HepG2 (cell line): Measurements from ENCODE around the gene ALB. TPM values are rescaled to one million over a fixed set of nuclear protein-coding genes. Genes with fewer than 3 reads are reported as not detected.
A peak's percentile ranks its signal among the peaks of the same experiment; 100 is the strongest.

Source experiments
- ELF3 ChIP-seq: IDR thresholded peaks from 2 replicates; pipeline ENCODE4 v1.6.1; 2016; ENCODE audit warnings: missing genetic modification reagents, missing compliant biosample characterization
- EP300 ChIP-seq, 3 experiments: sonication (generic) in 1 of 3; formaldehyde crosslinking in 1 of 3; IDR thresholded peaks; 2 replicates each; pipeline versions ENCODE4 v1.5.1 to v1.6.1; 2011 to 2020; ENCODE audit warnings: low read depth in 2 of 3, low read length in 2 of 3, borderline replicate concordance in 1 of 3, improper control_type of control experiment in 1 of 3, mild to moderate bottlenecking in 1 of 3, missing genetic modification reagents in 1 of 3, moderate library complexity in 1 of 3
- MED1 ChIP-seq: sonication (generic); formaldehyde crosslinking; IDR thresholded peaks from 2 replicates; pipeline ENCODE4 v1.4.0; 2020; ENCODE audit warnings: missing genetic modification reagents
- PPARG ChIP-seq: conservative IDR thresholded peaks from 2 replicates; pipeline ENCODE4 v1.6.1; 2016; ENCODE audit warnings: missing biosample characterization, missing genetic modification reagents
- ZKSCAN5 ChIP-seq: sonication (generic); formaldehyde crosslinking; IDR thresholded peaks from 2 replicates; pipeline ENCODE4 v1.5.1; 2020; ENCODE audit warnings: mild to moderate bottlenecking, missing genetic modification reagents
- ZNF101 ChIP-seq: sonication (generic); formaldehyde crosslinking; IDR thresholded peaks from 2 replicates; pipeline ENCODE4 v1.4.0; 2020; ENCODE audit warnings: mild to moderate bottlenecking, low read depth, missing genetic modification reagents, borderline replicate concordance
- ZNF343 ChIP-seq: sonication (generic); formaldehyde crosslinking; IDR thresholded peaks from 2 replicates; pipeline ENCODE4 v1.4.0; 2020; ENCODE audit warnings: mild to moderate bottlenecking, missing genetic modification reagents
- ZNF670 ChIP-seq: sonication (generic); formaldehyde crosslinking; IDR thresholded peaks from 2 replicates; pipeline ENCODE4 v1.8.0; 2022; ENCODE audit warnings: mild to moderate bottlenecking, missing genetic modification reagents, borderline replicate concordance
- ZNF816 ChIP-seq: sonication (generic); formaldehyde crosslinking; IDR thresholded peaks from 2 replicates; pipeline ENCODE4 v1.8.0; 2022; ENCODE audit warnings: missing genetic modification reagents, mild to moderate bottlenecking, borderline replicate concordance
- ZNF839 ChIP-seq: sonication (generic); formaldehyde crosslinking; IDR thresholded peaks from 2 replicates; pipeline ENCODE4 v1.4.0; 2020; ENCODE audit warnings: missing genetic modification reagents, mild to moderate bottlenecking, borderline replicate concordance
- polyA plus RNA-seq, 8 experiments: library from polyadenylated mRNA; depleted of rRNA in 3 of 8; stranded (reverse) in 7 of 8; unstranded in 1 of 8; fragments of >200 nt; fragmentation: Illumina TruSeq in 4 of 8; extraction: Trizol in 4 of 8; gene quantifications; 2 replicates each; pipeline versions ENCODE4 v1.2.1 to v1.2.3, GENCODE V29; 2011 to 2016; ENCODE audit warnings: low read depth in 4 of 8, missing spikeins in 1 of 8, mixed read lengths in 1 of 8; ENCODE audit not compliant: insufficient read depth in 1 of 8
- total RNA-seq, 5 experiments: library from RNA; depleted of rRNA; stranded (reverse); fragments of >200 nt; fragmentation: Illumina TruSeq; extraction: Trizol; gene quantifications; 2 replicates each; pipeline ENCODE4 v1.2.3, GENCODE V29; 2016; ENCODE audit warnings: low read depth in 1 of 5
- TF ChIP-seq, protein P1 (sequence below): sonication (generic); formaldehyde crosslinking; IDR thresholded peaks from 2 replicates; pipeline ENCODE4 v1.4.0; 2020; ENCODE audit warnings: missing genetic modification reagents
- TF ChIP-seq, protein P2 (sequence below): sonication (generic); formaldehyde crosslinking; conservative IDR thresholded peaks from 2 replicates; pipeline ENCODE4 v1.8.0; 2022; ENCODE audit warnings: low read depth, missing genetic modification reagents
- TF ChIP-seq, protein P3 (sequence below): sonication (generic); formaldehyde crosslinking; IDR thresholded peaks from 2 replicates; pipeline ENCODE4 v1.4.0; 2020; ENCODE audit warnings: mild to moderate bottlenecking, missing genetic modification reagents
- TF ChIP-seq, protein P4 (sequence below): sonication (generic); formaldehyde crosslinking; IDR thresholded peaks from 2 replicates; pipeline ENCODE4 v1.5.0; 2020; ENCODE audit warnings: missing genetic modification reagents, mild to moderate bottlenecking, borderline replicate concordance
- TF ChIP-seq, protein P5 (sequence below), 2 experiments: IDR thresholded peaks; 2 replicates each; pipeline ENCODE4 v1.6.1; 2011 to 2012; ENCODE audit warnings: low read length in 2 of 2, borderline replicate concordance in 1 of 2, low read depth in 1 of 2, mild to moderate bottlenecking in 1 of 2, moderate library complexity in 1 of 2
- TF ChIP-seq, protein P6 (sequence below): IDR thresholded peaks from 2 replicates; pipeline ENCODE4 v1.6.1; 2016; ENCODE audit warnings: missing genetic modification reagents, missing compliant biosample characterization
- TF ChIP-seq, protein P7 (sequence below): sonication (generic); formaldehyde crosslinking; IDR thresholded peaks from 2 replicates; pipeline ENCODE4 v1.5.1; 2020; ENCODE audit warnings: missing genetic modification reagents, mild to moderate bottlenecking, borderline replicate concordance

Gene ALB
- total and polyA plus RNA-seq, 2 of the 13 experiments (the other 11 are each of a cell fraction or from before 2014, with no cell fraction given) = 22,259 to 22,625 TPM

DNA sequence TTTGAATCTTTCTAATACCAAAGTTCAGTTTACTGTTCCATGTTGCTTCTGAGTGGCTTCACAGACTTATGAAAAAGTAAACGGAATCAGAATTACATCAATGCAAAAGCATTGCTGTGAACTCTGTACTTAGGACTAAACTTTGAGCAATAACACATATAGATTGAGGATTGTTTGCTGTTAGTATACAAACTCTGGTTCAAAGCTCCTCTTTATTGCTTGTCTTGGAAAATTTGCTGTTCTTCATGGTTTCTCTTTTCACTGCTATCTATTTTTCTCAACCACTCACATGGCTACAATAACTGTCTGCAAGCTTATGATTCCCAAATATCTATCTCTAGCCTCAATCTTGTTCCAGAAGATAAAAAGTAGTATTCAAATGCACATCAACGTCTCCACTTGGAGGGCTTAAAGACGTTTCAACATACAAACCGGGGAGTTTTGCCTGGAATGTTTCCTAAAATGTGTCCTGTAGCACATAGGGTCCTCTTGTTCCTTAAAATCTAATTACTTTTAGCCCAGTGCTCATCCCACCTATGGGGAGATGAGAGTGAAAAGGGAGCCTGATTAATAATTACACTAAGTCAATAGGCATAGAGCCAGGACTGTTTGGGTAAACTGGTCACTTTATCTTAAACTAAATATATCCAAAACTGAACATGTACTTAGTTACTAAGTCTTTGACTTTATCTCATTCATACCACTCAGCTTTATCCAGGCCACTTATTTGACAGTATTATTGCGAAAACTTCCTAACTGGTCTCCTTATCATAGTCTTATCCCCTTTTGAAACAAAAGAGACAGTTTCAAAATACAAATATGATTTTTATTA lies 28.3 kb downstream of the ALB start (continued):
- TF ChIP-seq PPARG (peak; percentile 95), EP300 (IDR thresholded peaks at IDR 0.05; ENCODE audit: low read depth in 2 of 2, low read length in 2 of 2) (peak; percentile 96 to 100), EP300 (CRISPR knock-in tag; IDR thresholded peaks at IDR 0.05; ENCODE audit: borderline replicate concordance) (peak; percentile 95), ZNF816 (CRISPR knock-in tag) (no peak), ZNF343 (CRISPR knock-in tag) (no peak), ZNF101 (CRISPR knock-in tag) (no peak), ELF3 (CRISPR knock-in tag) (peak; percentile 83), ZKSCAN5 (no peak), ZNF670 (0 out of 2 replicates have a peak, but pooled peaks have one; percentile 35), ZNF839 (CRISPR knock-in tag) (no peak), MED1 (CRISPR knock-in tag) (peak; percentile 99)
- TF ChIP-seq, protein P1, sequence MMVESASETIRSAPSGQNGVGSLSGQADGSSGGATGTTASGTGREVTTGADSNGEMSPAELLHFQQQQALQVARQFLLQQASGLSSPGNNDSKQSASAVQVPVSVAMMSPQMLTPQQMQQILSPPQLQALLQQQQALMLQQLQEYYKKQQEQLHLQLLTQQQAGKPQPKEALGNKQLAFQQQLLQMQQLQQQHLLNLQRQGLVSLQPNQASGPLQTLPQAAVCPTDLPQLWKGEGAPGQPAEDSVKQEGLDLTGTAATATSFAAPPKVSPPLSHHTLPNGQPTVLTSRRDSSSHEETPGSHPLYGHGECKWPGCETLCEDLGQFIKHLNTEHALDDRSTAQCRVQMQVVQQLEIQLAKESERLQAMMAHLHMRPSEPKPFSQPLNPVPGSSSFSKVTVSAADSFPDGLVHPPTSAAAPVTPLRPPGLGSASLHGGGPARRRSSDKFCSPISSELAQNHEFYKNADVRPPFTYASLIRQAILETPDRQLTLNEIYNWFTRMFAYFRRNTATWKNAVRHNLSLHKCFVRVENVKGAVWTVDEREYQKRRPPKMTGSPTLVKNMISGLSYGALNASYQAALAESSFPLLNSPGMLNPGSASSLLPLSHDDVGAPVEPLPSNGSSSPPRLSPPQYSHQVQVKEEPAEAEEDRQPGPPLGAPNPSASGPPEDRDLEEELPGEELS (CRISPR knock-in tag) = peak; percentile 92
- TF ChIP-seq, protein P2, sequence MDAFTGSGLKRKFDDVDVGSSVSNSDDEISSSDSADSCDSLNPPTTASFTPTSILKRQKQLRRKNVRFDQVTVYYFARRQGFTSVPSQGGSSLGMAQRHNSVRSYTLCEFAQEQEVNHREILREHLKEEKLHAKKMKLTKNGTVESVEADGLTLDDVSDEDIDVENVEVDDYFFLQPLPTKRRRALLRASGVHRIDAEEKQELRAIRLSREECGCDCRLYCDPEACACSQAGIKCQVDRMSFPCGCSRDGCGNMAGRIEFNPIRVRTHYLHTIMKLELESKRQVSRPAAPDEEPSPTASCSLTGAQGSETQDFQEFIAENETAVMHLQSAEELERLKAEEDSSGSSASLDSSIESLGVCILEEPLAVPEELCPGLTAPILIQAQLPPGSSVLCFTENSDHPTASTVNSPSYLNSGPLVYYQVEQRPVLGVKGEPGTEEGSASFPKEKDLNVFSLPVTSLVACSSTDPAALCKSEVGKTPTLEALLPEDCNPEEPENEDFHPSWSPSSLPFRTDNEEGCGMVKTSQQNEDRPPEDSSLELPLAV = no peak
- TF ChIP-seq, protein P3, sequence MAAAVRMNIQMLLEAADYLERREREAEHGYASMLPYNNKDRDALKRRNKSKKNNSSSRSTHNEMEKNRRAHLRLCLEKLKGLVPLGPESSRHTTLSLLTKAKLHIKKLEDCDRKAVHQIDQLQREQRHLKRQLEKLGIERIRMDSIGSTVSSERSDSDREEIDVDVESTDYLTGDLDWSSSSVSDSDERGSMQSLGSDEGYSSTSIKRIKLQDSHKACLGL = no peak
- TF ChIP-seq, protein P4, sequence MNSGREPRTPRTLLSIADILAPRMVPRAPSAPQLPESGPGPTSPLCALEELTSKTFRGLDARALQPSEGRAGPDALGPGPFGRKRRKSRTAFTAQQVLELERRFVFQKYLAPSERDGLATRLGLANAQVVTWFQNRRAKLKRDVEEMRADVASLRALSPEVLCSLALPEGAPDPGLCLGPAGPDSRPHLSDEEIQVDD (CRISPR knock-in tag) = no peak
- TF ChIP-seq, protein P5, sequence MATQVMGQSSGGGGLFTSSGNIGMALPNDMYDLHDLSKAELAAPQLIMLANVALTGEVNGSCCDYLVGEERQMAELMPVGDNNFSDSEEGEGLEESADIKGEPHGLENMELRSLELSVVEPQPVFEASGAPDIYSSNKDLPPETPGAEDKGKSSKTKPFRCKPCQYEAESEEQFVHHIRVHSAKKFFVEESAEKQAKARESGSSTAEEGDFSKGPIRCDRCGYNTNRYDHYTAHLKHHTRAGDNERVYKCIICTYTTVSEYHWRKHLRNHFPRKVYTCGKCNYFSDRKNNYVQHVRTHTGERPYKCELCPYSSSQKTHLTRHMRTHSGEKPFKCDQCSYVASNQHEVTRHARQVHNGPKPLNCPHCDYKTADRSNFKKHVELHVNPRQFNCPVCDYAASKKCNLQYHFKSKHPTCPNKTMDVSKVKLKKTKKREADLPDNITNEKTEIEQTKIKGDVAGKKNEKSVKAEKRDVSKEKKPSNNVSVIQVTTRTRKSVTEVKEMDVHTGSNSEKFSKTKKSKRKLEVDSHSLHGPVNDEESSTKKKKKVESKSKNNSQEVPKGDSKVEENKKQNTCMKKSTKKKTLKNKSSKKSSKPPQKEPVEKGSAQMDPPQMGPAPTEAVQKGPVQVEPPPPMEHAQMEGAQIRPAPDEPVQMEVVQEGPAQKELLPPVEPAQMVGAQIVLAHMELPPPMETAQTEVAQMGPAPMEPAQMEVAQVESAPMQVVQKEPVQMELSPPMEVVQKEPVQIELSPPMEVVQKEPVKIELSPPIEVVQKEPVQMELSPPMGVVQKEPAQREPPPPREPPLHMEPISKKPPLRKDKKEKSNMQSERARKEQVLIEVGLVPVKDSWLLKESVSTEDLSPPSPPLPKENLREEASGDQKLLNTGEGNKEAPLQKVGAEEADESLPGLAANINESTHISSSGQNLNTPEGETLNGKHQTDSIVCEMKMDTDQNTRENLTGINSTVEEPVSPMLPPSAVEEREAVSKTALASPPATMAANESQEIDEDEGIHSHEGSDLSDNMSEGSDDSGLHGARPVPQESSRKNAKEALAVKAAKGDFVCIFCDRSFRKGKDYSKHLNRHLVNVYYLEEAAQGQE (IDR thresholded peaks at IDR 0.05; ENCODE audit: borderline replicate concordance in 1 of 2, low read depth in 1 of 2, low read length in 2 of 2) = peak in 1 of 2 experiments; percentile 59; a peak in 2 of 4 replicates
- TF ChIP-seq, protein P6, sequence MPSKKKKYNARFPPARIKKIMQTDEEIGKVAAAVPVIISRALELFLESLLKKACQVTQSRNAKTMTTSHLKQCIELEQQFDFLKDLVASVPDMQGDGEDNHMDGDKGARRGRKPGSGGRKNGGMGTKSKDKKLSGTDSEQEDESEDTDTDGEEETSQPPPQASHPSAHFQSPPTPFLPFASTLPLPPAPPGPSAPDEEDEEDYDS (CRISPR knock-in tag) = no peak; the same call in 1 of the 2 replicates
- TF ChIP-seq, protein P7, sequence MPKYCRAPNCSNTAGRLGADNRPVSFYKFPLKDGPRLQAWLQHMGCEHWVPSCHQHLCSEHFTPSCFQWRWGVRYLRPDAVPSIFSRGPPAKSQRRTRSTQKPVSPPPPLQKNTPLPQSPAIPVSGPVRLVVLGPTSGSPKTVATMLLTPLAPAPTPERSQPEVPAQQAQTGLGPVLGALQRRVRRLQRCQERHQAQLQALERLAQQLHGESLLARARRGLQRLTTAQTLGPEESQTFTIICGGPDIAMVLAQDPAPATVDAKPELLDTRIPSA (CRISPR knock-in tag) = no peak
